GM18517 (cell line): ENCODE measurements around the gene PTPRE.

Experiments used
- ATAC-seq: cut with Tn5 transposase; IDR thresholded peaks from one replicate; pipeline ENCODE4 v1.9.1; 2021; ENCODE audit warnings: mild to moderate bottlenecking, moderate library complexity; ENCODE audit not compliant: unreplicated experiment

PTPRE gene

GRCh38 chr10:127882391-127882790, 24.5 kb upstream of the PTPRE start:
- ATAC-seq = no peak

DNA sequence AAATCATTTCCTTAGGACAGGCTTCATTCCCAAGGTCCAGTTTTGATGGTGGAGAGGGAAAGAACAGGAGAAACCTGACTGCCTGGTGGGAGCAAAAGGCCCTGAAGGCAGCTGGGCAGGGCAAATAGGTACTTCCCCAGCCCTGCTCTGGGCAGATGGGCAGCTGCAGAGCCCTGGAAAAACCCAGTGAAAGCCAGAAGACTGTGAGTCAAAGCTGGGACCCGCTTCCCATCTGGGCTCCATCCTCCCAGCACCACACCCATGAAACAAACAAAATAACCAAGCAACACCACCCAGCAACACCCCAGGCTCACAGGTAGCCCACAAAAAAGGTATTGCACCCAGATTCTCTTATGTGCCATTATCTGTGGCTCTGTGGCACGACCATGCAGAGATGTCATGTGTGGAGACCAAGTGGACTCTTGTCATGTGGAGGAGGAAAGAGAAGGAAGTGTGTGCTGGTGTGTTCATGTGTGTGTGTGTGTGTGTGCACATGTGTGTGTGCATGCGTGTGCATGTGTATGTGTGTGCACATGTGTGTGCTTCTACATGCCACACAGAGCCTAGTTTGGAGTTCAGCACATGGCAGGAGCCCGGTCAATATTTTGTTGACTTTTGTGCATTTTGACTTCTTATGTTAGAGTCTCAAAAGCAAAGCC, 24.0 kb upstream of the PTPRE start:
- no peak for ATAC-seq

DNA sequence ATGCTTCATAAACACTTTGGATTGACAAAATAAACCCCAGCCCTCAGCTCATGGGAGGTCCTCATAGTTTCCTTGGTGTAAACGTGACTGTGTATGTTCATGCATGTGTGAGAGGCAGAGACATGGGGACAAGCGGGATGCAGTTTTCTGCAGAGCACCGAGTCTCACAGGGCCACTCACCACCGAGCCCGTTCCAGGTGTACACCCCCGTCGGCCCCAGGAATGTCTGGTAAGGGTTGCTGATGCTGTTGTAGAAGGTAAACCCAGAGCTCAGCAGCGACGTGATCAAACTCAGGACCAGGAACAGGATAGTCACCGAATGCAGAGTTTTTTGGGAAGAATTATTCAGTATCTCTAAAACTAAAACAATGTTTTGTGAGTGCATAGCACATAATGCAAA, 23.4 kb upstream of the PTPRE start:
- ATAC-seq = no peak

DNA sequence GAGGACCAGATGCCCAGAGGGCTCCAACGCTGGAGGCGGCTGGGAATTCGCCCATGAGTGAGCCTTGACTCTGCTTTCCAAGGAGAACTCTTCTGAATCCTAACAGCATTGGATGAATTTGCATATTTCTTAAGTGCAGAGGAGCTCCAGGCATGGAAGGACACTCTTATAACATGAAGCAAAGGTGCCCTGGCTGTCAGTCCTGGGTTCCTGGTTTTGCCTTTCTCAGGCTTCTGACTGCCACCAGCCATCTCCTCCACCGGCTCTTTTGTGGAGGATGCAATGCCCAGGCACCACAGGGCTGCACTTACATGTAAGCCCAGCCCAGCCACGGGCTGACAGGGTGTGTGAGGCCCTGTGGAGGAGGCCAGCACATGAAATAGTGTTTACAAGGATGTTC, 22.4 kb upstream of the PTPRE start:
- ATAC-seq = no peak

- no peak for ATAC-seq
These were observed 20.4 kb upstream of the PTPRE start for GRCh38 chr10:127886371-127887051.

DNA sequence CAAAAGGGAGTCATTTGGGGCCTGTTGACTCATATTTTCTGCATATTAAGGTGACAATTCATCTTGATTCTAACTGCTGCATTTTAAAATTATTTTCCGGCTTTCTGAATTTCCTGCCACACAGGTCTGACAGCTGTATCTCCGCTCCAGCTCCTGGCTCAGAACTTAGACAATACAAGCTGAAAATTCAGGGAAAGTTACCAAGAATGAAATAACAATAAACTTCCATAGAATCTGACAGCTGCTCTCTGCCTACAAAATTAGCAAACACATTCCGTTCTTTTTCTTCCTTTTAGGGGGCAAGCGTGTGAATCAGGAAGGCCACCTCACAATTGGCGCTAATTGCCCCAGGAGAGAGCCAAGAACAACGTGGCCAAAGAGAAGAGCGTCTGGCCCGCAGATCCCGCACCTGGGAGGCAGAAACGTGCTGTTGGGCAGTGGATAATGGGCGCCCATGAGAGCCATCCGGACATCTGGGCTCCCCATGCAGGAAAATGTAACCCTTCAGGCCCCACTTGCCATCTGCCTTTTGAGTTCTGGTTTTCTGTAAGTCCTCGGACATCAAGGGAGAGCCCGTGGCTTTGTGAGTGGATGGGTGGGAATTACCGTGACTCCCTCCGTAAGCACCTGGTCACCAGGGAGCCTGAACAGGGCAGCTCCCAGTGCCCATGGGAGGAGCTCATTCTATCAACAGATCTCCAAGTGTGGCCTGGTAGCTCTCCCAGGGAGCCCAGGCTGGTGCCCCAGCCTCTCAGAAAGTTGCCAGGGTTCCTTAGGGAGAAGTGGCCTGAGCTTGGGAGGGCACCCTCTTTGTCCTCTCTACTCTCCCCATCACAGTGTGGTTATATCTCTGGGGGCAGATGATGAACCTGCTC, 19.1 kb upstream of the PTPRE start:
- no peak for ATAC-seq

DNA sequence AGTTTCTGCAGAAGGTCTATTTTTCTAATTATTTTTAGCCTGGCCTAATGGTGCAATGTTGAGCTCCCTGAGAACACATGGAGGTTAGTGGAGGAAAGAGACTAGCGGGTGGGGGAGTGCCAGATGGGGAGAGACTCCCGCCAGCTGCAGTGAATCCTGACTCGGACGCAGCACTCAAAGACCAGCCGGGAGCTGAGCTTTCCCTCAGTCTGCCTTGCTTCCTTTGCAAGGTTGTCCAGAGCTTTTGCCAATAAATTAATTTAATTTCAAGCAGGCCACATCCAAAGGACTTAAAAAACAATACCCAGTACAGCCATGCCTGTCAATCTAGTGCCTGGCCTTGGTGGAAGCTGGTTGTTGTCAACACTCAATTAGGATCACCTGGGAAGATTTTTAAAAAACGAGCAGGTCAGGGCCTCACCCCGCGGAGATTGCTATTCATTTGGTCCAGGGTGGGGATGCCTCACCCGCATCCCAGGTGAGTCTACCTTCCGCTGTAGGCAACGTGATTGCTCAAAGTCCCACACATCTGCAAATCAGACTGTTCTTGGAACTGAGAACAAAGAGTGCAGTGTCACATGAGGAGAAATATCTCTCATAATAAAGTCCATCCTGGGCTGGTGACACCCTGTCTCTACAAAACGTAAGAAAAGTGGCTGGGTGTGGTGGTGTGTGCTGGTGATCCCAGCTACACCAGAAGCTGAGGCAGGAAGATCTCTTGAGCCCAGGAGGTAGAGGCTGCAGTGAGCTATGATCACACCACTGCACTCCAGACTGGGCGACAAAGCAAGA, 18.2 kb upstream of the PTPRE start:
- no peak for ATAC-seq

GRCh38 chr10:127889605-127890195, 17.2 kb upstream of the PTPRE start:
- ATAC-seq = no peak

DNA sequence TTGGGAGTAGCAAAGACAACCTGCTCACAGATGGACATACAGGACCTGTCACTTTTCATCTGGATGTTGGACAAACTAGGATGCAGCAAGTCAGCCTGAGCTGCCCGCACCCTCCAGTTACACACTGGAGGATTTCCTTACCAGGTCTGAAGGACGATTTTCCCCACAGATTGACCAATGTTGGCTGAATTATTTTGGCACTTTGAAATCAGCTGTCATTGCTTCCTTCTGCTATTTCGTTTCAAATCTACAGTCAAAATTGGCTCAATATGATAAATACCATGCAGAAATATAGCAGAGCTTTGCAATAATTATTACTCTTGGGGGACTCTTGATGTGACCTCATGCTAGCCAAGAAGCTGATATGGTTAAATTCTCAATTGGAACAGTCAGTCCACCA, 16.7 kb upstream of the PTPRE start:
- no peak for ATAC-seq

DNA sequence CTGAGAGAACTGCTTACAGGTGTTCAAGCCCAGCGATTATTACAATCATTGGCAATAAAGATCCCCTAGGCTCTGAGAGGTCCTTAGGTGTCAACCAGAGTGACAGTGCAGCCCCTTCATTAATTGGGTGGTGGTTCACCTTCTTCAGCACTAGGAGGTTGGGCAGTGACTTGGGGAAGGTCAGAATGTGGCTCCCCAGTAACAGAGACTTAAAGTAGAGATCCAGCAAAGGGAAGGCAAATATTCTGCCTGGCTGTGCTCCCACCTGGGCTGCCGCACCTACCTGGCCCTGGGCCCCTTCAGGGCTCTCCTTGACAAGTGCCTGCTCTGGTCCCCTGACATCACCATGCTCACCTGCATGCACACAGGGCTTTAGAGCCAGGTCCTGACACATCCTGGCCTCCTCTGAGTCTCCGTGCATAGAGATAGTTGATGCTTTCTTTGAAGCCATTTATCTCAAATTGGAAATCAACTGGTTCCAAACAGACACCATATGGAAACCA, 16.0 kb upstream of the PTPRE start:
- no peak for ATAC-seq

GRCh38 chr10:127892743-127893142, 14.2 kb upstream of the PTPRE start, which contains the start of gene CLRN3:
TSS of gene CLRN3 (minus strand) at chr10:127892941. CDS start at chr10:127892784, 157 bp downstream.
- ATAC-seq = no peak

- no peak for ATAC-seq
These were observed 12.8 kb upstream of the PTPRE start for GRCh38 chr10:127894146-127894545.

DNA sequence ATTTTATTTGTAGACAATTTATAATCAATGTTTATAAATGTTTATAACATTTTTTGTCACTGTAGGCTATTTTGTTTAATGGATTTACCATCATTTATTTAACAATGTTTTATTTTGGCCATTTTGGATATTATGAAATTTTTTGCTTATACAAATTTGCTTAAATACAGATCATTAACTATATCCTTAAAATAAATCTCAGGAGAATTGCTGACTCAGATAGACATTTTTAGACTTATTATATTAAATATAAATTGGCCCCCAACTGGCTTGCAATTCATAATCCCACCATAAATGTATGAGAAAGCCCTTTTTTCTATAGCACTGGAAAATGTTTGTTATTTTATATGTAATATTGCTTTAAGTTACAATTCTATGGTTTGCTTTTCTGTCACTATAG, 10.3 kb upstream of the PTPRE start:
- ATAC-seq = no peak

GRCh38 chr10:127897177-127897576, 9.7 kb upstream of the PTPRE start:
- ATAC-seq = no peak

DNA sequence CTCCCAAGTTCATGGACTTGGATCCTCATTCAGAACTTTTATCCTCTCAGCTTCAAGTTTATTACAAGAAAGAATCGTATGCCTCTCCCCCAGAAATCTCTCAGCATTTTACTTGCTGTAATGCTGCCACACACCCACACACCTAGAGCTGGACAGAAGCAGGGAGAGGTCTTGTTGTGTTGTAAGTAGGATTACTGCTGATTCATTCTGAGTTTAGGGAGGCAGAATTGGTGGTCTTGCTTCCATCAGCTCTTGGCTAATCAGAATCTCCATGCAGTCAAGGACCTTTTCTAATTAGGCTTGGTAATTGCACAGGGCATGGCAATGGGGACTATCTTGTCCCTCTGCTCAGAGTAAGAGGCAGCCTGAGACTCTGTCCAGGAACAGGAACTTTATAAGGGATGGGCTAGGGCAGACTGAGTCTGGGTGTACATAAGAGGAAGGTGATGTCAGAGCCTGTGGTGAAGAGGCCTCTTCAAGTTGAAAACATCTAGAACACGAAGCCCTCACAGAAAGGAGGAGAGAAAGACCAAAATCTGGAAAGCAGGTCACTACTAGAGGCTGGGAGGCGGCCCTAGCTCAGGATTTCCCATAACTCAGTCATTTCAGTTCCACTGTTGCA, 7.0 kb upstream of the PTPRE start:
- no peak for ATAC-seq

- no peak for ATAC-seq
These were observed 3.1 kb upstream of the PTPRE start for GRCh38 chr10:127903789-127904188.

GRCh38 chr10:127904311-127905000, 2.4 kb upstream of the PTPRE start:
- ATAC-seq = no peak

DNA sequence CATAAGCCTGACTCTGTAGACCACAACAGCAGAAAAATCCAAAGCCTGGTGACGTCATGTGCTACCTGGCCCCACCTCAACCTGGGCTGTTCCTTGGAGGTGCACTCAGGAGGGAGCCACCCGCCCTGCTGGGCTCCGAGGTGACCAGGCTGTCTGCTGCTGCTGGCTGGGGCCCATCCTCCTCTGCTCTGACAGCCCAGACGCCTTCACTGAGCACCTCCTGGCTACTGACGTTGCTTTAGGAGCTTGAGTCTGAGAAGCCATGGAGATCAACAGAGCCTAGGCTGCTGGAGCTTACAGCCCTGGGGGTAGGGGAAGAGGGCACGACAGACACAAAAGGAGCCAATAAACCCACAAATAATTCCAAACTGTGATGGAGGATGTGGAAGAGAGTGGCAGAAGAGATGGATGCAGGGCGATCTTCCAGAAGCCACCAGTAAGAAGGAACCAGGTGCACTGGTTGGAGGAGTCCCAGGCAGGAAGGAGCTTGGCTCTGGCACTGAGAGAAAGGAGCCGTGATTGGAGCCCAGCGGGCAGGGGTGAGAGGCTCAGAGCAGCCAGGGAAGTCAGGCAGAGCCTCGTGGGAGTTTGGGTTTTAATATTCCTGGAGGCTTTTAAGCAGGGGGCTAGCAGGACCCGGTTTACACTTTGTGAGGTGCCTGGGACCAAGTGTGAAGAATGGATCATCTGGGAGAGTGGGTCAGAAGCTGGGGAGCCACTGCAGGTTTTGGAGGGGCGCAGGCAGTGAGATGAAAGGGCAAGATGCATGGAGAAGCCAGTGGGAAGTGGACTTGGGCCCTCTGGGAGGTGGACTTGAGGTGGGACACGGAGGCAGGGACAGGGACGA, 1.7 kb upstream of the PTPRE start:
- no peak for ATAC-seq
